ENCODE measurements around the gene AGAP1. TPM values are rescaled to one million over a fixed set of nuclear protein-coding genes. Genes with fewer than 3 reads are reported as not detected.

The AGAP1 gene
- total and polyA plus RNA-seq, 2 donors (not counting 3 experiments of a cell fraction or from before 2014, with no cell fraction given), result 10.2 to 20.9 TPM

DNA sequence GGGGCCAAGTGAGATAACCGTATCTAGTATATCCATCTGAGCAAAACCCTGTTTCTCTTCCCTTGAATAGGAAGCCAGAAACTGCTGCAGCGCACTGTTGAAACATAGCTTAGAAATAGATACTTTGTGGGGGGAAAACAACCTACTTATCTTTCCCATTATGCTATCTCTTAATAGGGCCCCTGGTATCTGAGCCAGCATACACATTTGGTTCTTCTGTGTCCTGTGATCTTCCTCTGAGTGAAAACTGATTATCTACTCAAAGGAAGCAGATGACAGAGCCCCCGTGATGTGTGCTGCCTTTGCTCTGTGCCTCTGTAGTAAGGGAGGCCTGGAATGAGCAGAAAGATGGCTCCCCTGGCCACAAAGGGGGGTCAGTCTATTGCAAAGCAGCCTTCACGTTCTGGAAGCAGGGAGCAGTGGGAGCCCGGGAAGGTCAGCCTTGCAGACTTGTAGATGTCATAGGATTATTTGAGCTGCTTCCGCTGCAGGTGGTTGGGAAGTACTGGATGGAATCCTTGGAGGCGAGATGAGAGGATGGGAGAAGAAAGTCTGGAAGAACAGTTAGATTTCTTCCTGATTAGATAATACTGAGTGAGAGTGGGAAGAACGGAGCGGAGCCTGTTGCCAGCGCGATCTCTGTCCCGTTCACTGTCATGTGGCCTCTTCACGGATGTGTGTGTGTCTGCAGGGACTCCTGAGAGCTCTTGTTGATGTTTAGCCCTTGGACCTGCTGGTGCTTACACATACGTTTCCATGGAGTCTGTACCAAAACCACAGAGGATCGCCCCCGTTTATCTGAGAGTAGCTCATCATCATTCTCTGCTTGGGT is 150.1 kb downstream of the AGAP1 start:
- Histone ChIP-seq H4K20me1 (replicated peaks; ENCODE audit: control insufficient read depth, extremely low read depth, insufficient read depth, low read length) (no peaks in the 10 kb centered on the region), H3K9ac (replicated peaks; ENCODE audit: extremely low read depth, insufficient read depth, low read length) (no peak overlapping the region), H3K4me2 (ENCODE audit: insufficient read depth, low read length) (no peak overlapping the region), H3K79me2 (ENCODE audit: control insufficient read depth, insufficient read depth, low read length) (no peaks in the 10 kb centered on the region), H3K27me3 (ENCODE audit: control insufficient read depth in 2 of 2, insufficient read depth in 2 of 2, low read length in 2 of 2) (no peaks in the 10 kb centered on the region), H3K9me1 (replicated peaks; ENCODE audit: control insufficient read depth, extremely low read depth, insufficient read depth, low read length) (no peaks in the 10 kb centered on the region), H3K4me1 (ENCODE audit: control insufficient read depth, extremely low read depth, insufficient read depth, low read length) (no peaks in the 10 kb centered on the region), H3K9me3 (replicated peaks; ENCODE audit: control insufficient read depth, insufficient read depth, low read length) (no peaks in the 10 kb centered on the region), H3K27ac (ENCODE audit: insufficient read depth, low read depth, low read length) (no peak overlapping the region), H3K4me3 (replicated peaks in 1 of 3; ENCODE audit: insufficient read depth in 1 of 3, low read depth in 1 of 3, low read length in 3 of 3) (no peak overlapping the region), H3K36me3 (ENCODE audit: control insufficient read depth in 2 of 2, extremely low read depth in 1 of 2, insufficient read depth in 2 of 2, low read length in 2 of 2) (no peaks in the 10 kb centered on the region), H2AFZ (ENCODE audit: low read depth, low read length) (no peak overlapping the region)
- CTCF ChIA-PET, result interaction anchor here (0.6 to 0.7 kb wide), 2 partner anchors 20 to 27 kb away, joined by 3 read pairs; no protein-coding TSS in a partner anchor
- dilution Hi-C loops (cut with MboI; ENCODE audit: extremely low pct_ligation_motif_present, low sequenced_read_pairs) (no loop called here), intact Hi-C loops (cut with micrococcal nuclease) (no loop called here)
- TF ChIP-seq, protein P1, sequence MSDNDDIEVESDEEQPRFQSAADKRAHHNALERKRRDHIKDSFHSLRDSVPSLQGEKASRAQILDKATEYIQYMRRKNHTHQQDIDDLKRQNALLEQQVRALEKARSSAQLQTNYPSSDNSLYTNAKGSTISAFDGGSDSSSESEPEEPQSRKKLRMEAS (IDR thresholded peaks at IDR 0.05; ENCODE audit: insufficient read depth, insufficient read length), result no peak
- TF ChIP-seq MYC (IDR thresholded peaks at IDR 0.05; ENCODE audit: low read depth, low read length) (no peak), JUN (IDR thresholded peaks at IDR 0.05; ENCODE audit: borderline replicate concordance, insufficient read depth, insufficient read length, low read depth) (no peak), POLR2A (IDR thresholded peaks at IDR 0.05; ENCODE audit: low read depth, low read length) (no peak), EZH2 (IDR thresholded peaks at IDR 0.05; ENCODE audit: borderline replicate concordance, low read depth, low read length, severe bottlenecking) (no peak), FOS (IDR thresholded peaks at IDR 0.05; ENCODE audit: borderline replicate concordance, insufficient read depth, low read length) (no peak), GATA2 (IDR thresholded peaks at IDR 0.05; ENCODE audit: insufficient read depth, insufficient read length, low read depth, low read length) (no peak), POLR2AphosphoS5 (IDR thresholded peaks at IDR 0.05; ENCODE audit: insufficient read depth, low read depth, low read length) (no peak)
- TF ChIP-seq, protein P2, sequence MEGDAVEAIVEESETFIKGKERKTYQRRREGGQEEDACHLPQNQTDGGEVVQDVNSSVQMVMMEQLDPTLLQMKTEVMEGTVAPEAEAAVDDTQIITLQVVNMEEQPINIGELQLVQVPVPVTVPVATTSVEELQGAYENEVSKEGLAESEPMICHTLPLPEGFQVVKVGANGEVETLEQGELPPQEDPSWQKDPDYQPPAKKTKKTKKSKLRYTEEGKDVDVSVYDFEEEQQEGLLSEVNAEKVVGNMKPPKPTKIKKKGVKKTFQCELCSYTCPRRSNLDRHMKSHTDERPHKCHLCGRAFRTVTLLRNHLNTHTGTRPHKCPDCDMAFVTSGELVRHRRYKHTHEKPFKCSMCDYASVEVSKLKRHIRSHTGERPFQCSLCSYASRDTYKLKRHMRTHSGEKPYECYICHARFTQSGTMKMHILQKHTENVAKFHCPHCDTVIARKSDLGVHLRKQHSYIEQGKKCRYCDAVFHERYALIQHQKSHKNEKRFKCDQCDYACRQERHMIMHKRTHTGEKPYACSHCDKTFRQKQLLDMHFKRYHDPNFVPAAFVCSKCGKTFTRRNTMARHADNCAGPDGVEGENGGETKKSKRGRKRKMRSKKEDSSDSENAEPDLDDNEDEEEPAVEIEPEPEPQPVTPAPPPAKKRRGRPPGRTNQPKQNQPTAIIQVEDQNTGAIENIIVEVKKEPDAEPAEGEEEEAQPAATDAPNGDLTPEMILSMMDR (IDR thresholded peaks at IDR 0.05; ENCODE audit: extremely low read depth in 1 of 2, insufficient read depth in 1 of 2, low read depth in 1 of 2, low read length in 2 of 2), result no peak
- FAIRE-seq (no peak), DNase-seq (ENCODE audit: low read depth, low spot score) (no peak)
- POLR2A ChIA-PET, result no interaction called here
- no TSS peak for BruUV-seq (replicated peaks)

Data from endothelial cell of umbilical vein (primary cell).